ENCODE measurements around the gene DNAJC17.

The DNAJC17 gene

DNA sequence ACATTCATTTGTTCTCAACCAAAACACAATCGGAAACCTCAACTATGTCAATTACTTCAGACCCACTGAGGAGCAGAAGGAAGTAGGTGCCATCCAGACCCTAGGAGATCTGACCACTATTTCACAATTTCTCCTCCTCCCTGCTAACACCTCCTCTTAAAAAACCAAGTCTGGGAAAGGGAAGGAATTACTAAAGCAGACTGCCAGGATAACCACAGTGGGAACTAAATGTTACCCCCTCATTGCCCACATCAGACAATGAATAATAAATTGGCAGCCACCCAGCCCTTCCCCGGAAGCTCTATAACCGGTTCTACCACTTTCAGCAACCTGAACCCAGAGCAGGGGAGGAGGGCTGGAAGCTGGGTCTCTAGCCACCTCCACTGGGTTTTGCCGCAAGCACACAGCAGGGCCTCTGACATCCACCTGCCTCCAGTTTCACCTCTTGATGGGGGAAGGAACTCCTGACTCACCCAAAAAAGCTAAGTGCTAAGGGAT lies 19.9 kb downstream of the DNAJC17 start:
- no peaks in the 10 kb centered on the region for H3K27me3 ChIP-seq (ENCODE audit: control insufficient read depth, insufficient read depth, low read length)
- H3K4me3 ChIP-seq (ENCODE audit: low read length) = no peak overlapping the region
- H3K9me3 ChIP-seq (replicated peaks; ENCODE audit: low read length) = no peaks in the 10 kb centered on the region
- H3K9ac ChIP-seq (ENCODE audit: low read depth, low read length) = peak overlapping the region; percentile 17
- peak overlapping the region; percentile 36 for H3K4me2 ChIP-seq (ENCODE audit: low read length)
- H3K4me1 ChIP-seq (ENCODE audit: control insufficient read depth, insufficient read depth, low read length) = peaks cover 25% of the 10 kb centered on the region
- H3K36me3 ChIP-seq (ENCODE audit: insufficient read depth, low read length) = peaks cover 8% of the 10 kb centered on the region

DNA sequence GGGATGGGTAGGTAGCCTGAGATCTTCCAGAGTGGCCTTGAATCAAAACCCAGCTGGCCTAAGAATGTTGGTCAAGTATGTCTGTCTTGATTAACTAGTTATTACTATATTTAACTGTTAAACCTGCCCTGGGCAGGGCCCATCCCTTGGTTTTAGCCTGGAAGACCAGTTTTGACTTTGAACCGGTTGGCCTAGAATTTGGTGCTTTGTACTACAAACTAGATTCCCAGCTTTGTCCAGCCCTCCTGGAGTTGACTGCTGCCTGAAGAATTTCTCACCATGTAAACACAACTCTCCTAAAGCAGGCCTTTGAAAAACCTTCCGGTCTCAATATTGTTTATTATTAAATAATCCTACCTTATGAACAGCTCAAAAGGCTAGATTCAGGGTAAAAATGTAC lies 21.5 kb downstream of the DNAJC17 start:
- Histone ChIP-seq H3K4me3 (ENCODE audit: low read length) (no peak overlapping the region), H3K4me1 (ENCODE audit: control insufficient read depth, insufficient read depth, low read length) (peaks cover 24% of the 10 kb centered on the region), H3K9ac (ENCODE audit: low read depth, low read length) (no peak overlapping the region), H3K9me3 (replicated peaks; ENCODE audit: low read length) (no peaks in the 10 kb centered on the region), H3K4me2 (ENCODE audit: low read length) (no peak overlapping the region), H3K36me3 (ENCODE audit: insufficient read depth, low read length) (peaks cover 3% of the 10 kb centered on the region), H3K27me3 (ENCODE audit: control insufficient read depth, insufficient read depth, low read length) (no peaks in the 10 kb centered on the region)

DNA sequence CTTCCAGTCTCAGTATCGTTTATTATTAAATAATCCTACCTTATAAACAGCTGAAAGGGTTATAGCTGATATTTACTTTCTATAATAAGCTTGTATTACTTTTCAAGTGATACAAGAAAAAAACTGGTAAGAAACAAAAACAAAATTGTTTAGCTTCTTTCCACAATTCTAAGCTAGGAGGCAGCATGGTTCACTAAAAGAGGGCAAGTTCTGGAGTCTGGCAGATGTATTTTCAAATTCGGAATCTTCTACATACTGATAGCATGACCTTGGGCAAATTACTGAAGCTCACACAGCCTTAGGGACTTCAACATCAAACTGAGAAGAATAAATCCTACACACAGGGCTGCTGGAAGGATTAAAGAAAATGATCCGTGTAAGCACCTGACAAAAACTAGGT lies 22.1 kb downstream of the DNAJC17 start:
- Histone ChIP-seq H3K4me3 (ENCODE audit: low read length) (no peak overlapping the region), H3K4me1 (ENCODE audit: control insufficient read depth, insufficient read depth, low read length) (peaks cover 20% of the 10 kb centered on the region), H3K4me2 (ENCODE audit: low read length) (no peak overlapping the region), H3K9ac (ENCODE audit: low read depth, low read length) (no peak overlapping the region), H3K27me3 (ENCODE audit: control insufficient read depth, insufficient read depth, low read length) (no peaks in the 10 kb centered on the region), H3K36me3 (ENCODE audit: insufficient read depth, low read length) (peaks cover 3% of the 10 kb centered on the region), H3K9me3 (replicated peaks; ENCODE audit: low read length) (no peaks in the 10 kb centered on the region)

DNA sequence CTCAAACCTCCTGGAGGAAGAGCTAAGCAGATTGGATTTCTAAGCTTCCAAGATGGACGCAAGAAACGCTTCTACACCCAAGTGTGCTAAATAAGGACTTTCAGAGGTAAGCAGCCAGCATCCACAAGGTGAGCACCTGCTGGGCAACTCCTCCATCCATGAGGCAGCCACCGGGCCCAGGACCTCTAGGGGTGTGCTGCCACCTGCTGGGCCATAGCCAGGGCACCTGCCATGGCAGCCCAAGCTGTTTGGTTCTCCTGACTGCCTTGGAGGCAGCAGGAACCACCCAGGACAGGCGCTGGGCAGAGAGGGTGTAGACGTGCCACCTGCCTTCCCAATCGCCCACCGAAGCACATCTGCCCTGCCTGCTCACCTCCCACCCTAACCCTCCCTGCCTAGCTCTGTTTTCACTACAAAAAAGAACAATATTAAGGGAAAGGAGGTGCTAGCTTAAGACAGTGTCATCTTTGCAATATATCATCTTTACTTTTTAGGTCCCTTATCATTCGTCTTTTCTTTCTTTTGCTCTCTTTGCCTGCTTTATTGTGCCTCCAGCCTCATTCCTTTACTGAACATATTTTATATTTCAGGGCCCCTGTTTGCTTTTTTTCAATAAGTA lies 24.6 kb downstream of the DNAJC17 start:
- no peaks in the 10 kb centered on the region for H3K9me3 ChIP-seq (replicated peaks; ENCODE audit: low read length)
- H3K4me3 ChIP-seq (ENCODE audit: low read length) = no peak overlapping the region
- H3K27me3 ChIP-seq (ENCODE audit: control insufficient read depth, insufficient read depth, low read length) = no peaks in the 10 kb centered on the region
- H3K4me2 ChIP-seq (ENCODE audit: low read length) = no peak overlapping the region
- peaks cover 22% of the 10 kb centered on the region for H3K36me3 ChIP-seq (ENCODE audit: insufficient read depth, low read length)
- H3K4me1 ChIP-seq (ENCODE audit: control insufficient read depth, insufficient read depth, low read length) = peaks cover 16% of the 10 kb centered on the region
- no peak overlapping the region for H3K9ac ChIP-seq (ENCODE audit: low read depth, low read length)

DNA sequence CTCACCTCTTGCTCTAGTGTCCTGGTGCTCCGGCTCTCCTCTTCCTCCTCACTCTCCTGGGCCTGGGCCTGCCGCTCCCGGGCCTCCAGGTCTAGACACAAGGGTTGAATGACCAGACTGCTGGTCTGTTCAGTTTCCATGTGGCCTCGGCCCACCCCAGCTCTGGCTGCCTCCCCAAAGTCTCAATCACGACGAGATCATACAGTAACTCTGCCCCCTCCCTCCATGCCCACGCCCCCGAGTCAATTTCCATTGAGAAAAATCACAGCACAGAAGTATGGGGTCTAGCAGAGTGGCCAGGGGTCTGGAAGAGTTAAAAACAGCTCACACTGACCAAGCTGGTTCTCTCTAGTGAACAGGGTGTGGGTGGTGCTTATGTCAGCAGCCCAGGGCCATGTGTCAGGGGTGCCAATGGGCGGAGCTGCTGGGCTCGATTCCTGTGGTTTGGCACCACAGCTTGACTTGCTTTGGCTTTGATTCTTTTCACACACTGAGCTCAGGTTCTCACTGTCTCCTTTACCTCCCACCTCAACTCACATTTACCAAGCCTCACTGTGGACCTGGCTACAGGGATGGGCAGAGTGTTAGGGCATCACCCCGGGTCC lies 30.6 kb downstream of the DNAJC17 start:
- no peaks in the 10 kb centered on the region for H3K27me3 ChIP-seq (ENCODE audit: control insufficient read depth, insufficient read depth, low read length)
- H3K4me2 ChIP-seq (ENCODE audit: low read length) = peak overlapping the region; percentile 46
- H3K36me3 ChIP-seq (ENCODE audit: insufficient read depth, low read length) = peaks cover 59% of the 10 kb centered on the region
- H3K9ac ChIP-seq (ENCODE audit: low read depth, low read length) = peak overlapping the region; percentile 50
- no peak overlapping the region for H3K4me3 ChIP-seq (ENCODE audit: low read length)
- peaks cover 10% of the 10 kb centered on the region for H3K4me1 ChIP-seq (ENCODE audit: control insufficient read depth, insufficient read depth, low read length)
- no peaks in the 10 kb centered on the region for H3K9me3 ChIP-seq (replicated peaks; ENCODE audit: low read length)

DNA sequence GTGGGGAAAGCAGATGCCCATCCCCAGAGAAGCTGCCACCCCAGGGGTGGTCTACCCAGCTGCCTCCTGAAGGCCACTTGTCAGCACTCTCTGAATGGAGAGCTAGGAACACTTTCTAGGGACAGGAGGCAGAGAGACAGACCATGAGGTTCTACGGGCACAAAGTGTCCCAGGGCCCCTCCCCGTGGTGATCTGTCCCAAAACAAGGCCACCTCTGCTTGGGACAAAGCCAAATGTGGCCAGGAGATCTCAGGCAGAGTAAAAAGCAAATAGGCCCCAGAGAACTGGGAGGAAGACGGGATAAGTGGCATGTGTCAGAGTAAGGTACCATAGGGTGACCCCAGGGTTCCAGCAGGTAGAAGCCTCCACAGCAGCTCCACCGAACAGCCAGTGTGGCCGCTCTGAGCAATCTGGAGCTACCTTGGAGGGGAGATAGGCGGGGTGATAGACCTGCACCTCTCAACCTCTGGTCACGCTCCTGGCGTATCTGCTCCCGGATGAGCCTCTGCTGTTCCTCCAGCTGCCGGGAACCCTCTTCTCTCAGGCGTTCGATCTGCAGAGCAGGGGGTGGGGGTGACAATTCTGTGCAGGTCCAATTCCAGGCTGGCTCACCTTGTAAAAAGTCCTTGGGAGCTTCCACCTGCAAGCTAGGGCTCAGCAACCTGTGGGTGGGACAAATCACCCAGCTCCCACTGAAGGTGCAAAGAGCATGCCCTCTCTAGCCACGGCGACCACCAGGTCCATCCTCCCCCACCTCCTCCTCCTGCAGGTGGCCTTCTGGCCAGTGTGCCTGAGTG lies 31.3 kb downstream of the DNAJC17 start:
- H3K4me2 ChIP-seq (ENCODE audit: low read length) = peak overlapping the region; percentile 46
- no peak overlapping the region for H3K4me3 ChIP-seq (ENCODE audit: low read length)
- peaks cover 10% of the 10 kb centered on the region for H3K4me1 ChIP-seq (ENCODE audit: control insufficient read depth, insufficient read depth, low read length)
- H3K9me3 ChIP-seq (replicated peaks; ENCODE audit: low read length) = no peaks in the 10 kb centered on the region
- H3K36me3 ChIP-seq (ENCODE audit: insufficient read depth, low read length) = peaks cover 66% of the 10 kb centered on the region
- H3K9ac ChIP-seq (ENCODE audit: low read depth, low read length) = no peak overlapping the region
- H3K27me3 ChIP-seq (ENCODE audit: control insufficient read depth, insufficient read depth, low read length) = no peaks in the 10 kb centered on the region

DNA sequence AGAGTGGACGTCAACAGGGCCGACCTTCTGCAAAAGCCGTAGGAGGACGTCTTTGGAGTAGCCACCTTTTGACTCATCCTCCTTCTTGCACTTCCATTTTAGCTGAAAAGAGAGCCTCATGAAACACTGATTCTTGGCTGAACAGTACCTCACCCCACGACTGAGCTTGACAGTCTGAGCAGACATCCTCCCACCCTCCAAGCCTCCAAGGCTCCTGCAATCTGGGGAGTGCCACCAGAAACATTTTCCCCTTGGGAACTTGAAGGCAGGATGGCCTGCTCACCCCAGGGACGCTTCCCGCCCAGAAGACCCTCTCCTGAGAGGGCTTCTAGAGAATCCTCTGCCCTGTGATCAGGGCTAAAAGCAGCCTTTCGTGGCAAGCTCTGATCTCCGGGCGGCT lies 32.3 kb downstream of the DNAJC17 start:
- Histone ChIP-seq H3K36me3 (ENCODE audit: insufficient read depth, low read length) (peaks cover 69% of the 10 kb centered on the region), H3K4me1 (ENCODE audit: control insufficient read depth, insufficient read depth, low read length) (peaks cover 10% of the 10 kb centered on the region), H3K9ac (ENCODE audit: low read depth, low read length) (no peak overlapping the region), H3K4me3 (ENCODE audit: low read length) (no peak overlapping the region), H3K27me3 (ENCODE audit: control insufficient read depth, insufficient read depth, low read length) (no peaks in the 10 kb centered on the region), H3K4me2 (ENCODE audit: low read length) (no peak overlapping the region), H3K9me3 (replicated peaks; ENCODE audit: low read length) (no peaks in the 10 kb centered on the region)

DNA sequence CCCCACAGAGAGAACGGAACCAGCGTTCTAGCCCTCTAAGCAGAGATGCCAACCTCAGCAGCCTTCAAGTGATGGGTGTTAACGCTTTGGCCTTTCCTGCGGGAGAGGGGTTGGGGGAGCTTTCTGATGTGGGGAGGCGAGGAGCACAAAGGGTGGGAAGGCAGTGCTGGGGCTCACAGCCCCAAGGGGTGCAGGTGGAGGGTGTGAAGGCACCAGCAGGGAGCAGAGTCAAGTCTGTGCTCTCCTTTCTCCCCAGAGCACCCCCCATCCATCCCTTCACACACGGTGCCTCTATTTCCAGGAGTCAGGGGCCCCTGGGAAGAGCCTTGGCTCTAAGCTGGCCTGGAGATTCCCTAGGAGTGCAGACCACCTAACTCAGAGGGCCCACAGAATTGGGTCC lies 33.4 kb downstream of the DNAJC17 start:
- no peak overlapping the region for H3K9ac ChIP-seq (ENCODE audit: low read depth, low read length)
- no peak overlapping the region for H3K4me2 ChIP-seq (ENCODE audit: low read length)
- peaks cover 10% of the 10 kb centered on the region for H3K4me1 ChIP-seq (ENCODE audit: control insufficient read depth, insufficient read depth, low read length)
- no peak overlapping the region for H3K4me3 ChIP-seq (ENCODE audit: low read length)
- H3K9me3 ChIP-seq (replicated peaks; ENCODE audit: low read length) = no peaks in the 10 kb centered on the region
- H3K27me3 ChIP-seq (ENCODE audit: control insufficient read depth, insufficient read depth, low read length) = no peaks in the 10 kb centered on the region
- peaks cover 65% of the 10 kb centered on the region for H3K36me3 ChIP-seq (ENCODE audit: insufficient read depth, low read length)

DNA sequence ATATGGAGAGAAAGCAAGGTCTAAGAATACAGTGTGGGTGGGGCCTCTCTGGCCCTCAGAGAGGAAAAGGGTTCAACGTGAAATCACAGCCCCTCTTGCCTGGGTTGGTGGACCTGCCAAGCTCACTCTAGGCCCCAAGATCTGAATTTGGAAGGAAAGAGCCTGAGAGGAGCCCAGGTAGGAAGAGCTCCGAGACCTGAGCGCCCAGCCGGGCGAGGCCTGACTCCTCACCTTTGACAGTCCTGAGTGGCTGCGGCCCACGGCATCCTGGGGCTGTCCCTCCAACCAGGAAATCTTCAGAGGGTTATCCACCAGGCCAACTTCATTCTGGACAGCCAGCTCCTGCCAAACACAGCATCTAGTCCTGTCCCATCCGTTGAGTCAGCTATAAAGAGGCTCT lies 33.8 kb downstream of the DNAJC17 start:
- H3K4me2 ChIP-seq (ENCODE audit: low read length) = no peak overlapping the region
- H3K27me3 ChIP-seq (ENCODE audit: control insufficient read depth, insufficient read depth, low read length) = no peaks in the 10 kb centered on the region
- H3K9me3 ChIP-seq (replicated peaks; ENCODE audit: low read length) = no peaks in the 10 kb centered on the region
- peaks cover 10% of the 10 kb centered on the region for H3K4me1 ChIP-seq (ENCODE audit: control insufficient read depth, insufficient read depth, low read length)
- no peak overlapping the region for H3K9ac ChIP-seq (ENCODE audit: low read depth, low read length)
- no peak overlapping the region for H3K4me3 ChIP-seq (ENCODE audit: low read length)
- peaks cover 65% of the 10 kb centered on the region for H3K36me3 ChIP-seq (ENCODE audit: insufficient read depth, low read length)

DNA sequence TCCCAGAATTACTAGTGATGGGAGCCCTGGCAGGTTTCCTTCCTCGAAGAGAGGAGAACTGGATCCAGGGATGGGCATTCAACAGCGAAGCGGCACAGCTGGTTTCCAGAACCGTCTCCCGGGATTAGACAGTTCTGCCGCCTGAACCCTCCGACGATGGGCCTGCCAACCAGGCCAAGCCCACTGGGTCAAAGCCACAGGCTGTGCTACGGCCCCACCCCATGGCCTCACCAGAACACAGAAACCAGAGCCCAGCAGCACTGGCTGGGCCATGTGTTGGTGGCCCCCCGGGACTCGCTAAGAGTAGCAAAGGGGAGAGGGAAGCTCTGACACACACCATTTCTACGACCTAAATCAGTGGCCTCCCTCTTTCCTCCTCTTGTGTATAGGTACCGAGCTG lies 35.3 kb downstream of the DNAJC17 start:
- H3K9ac ChIP-seq (ENCODE audit: low read depth, low read length) = no peak overlapping the region
- H3K4me3 ChIP-seq (ENCODE audit: low read length) = no peak overlapping the region
- peaks cover 65% of the 10 kb centered on the region for H3K36me3 ChIP-seq (ENCODE audit: insufficient read depth, low read length)
- no peak overlapping the region for H3K4me2 ChIP-seq (ENCODE audit: low read length)
- peaks cover 13% of the 10 kb centered on the region for H3K4me1 ChIP-seq (ENCODE audit: control insufficient read depth, insufficient read depth, low read length)
- no peaks in the 10 kb centered on the region for H3K27me3 ChIP-seq (ENCODE audit: control insufficient read depth, insufficient read depth, low read length)
- no peaks in the 10 kb centered on the region for H3K9me3 ChIP-seq (replicated peaks; ENCODE audit: low read length)

DNA sequence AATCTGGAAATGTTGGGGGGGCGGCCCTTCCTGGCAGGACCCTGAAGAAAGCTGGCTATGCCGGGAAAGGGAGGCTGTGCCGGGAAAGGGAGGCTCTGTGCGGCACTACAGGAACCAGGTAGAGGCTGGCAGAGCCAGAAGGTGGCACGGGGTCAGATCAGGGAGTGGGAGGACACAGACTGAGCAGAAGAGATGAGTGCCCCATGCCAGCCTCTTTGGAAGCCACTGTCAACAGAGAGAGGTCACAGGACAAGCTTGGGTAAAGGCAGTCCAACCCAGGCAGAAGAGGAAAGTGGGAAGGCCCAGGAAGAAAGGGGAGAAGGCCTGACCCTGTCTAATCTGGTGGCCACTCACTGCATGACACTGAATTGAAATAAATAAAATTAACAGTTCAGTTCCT lies 36.0 kb downstream of the DNAJC17 start:
- Histone ChIP-seq H3K4me3 (ENCODE audit: low read length) (no peak overlapping the region), H3K36me3 (ENCODE audit: insufficient read depth, low read length) (peaks cover 61% of the 10 kb centered on the region), H3K9me3 (replicated peaks; ENCODE audit: low read length) (no peaks in the 10 kb centered on the region), H3K4me2 (ENCODE audit: low read length) (no peak overlapping the region), H3K9ac (ENCODE audit: low read depth, low read length) (no peak overlapping the region), H3K4me1 (ENCODE audit: control insufficient read depth, insufficient read depth, low read length) (peaks cover 13% of the 10 kb centered on the region), H3K27me3 (ENCODE audit: control insufficient read depth, insufficient read depth, low read length) (no peaks in the 10 kb centered on the region)

All from skeletal muscle satellite cell (primary cell).